ENCODE results near the gene KICS2.

KICS2 gene

GRCh38 chr12:64256166-64256800 lies 34.2 kb upstream of the KICS2 start:
- TF ChIP-seq CTCF (conservative IDR thresholded peaks at IDR 0.05) = peak; percentile 87
- H3K27ac ChIP-seq = peak overlapping the region; percentile 37; the same call in 1 of the 2 replicates

GRCh38 chr12:64255249-64255648 lies 33.2 kb upstream of the KICS2 start:
- no peak for TF ChIP-seq CTCF (conservative IDR thresholded peaks at IDR 0.05)
- no peak overlapping the region for H3K27ac ChIP-seq

- TF ChIP-seq CTCF (conservative IDR thresholded peaks at IDR 0.05) = no peak
- no peak overlapping the region for H3K27ac ChIP-seq
These were observed 31.3 kb upstream of the KICS2 start for GRCh38 chr12:64253356-64253755.

- no peak for TF ChIP-seq CTCF (conservative IDR thresholded peaks at IDR 0.05)
- no peak overlapping the region for H3K27ac ChIP-seq
These were observed 30.6 kb upstream of the KICS2 start for GRCh38 chr12:64252681-64253080.

GRCh38 chr12:64243809-64244208 lies 21.7 kb upstream of the KICS2 start:
- H3K27ac ChIP-seq = no peak overlapping the region
- TF ChIP-seq CTCF (conservative IDR thresholded peaks at IDR 0.05) = no peak

GRCh38 chr12:64240781-64241180 lies 18.7 kb upstream of the KICS2 start:
- TF ChIP-seq CTCF (conservative IDR thresholded peaks at IDR 0.05) = no peak
- H3K27ac ChIP-seq = no peak overlapping the region

- no peak for TF ChIP-seq CTCF (conservative IDR thresholded peaks at IDR 0.05)
- H3K27ac ChIP-seq = no peak overlapping the region
These were observed 15.3 kb upstream of the KICS2 start for GRCh38 chr12:64237382-64237781.
